ENCODE data around the gene DDX10.

Gene DDX10

DNA sequence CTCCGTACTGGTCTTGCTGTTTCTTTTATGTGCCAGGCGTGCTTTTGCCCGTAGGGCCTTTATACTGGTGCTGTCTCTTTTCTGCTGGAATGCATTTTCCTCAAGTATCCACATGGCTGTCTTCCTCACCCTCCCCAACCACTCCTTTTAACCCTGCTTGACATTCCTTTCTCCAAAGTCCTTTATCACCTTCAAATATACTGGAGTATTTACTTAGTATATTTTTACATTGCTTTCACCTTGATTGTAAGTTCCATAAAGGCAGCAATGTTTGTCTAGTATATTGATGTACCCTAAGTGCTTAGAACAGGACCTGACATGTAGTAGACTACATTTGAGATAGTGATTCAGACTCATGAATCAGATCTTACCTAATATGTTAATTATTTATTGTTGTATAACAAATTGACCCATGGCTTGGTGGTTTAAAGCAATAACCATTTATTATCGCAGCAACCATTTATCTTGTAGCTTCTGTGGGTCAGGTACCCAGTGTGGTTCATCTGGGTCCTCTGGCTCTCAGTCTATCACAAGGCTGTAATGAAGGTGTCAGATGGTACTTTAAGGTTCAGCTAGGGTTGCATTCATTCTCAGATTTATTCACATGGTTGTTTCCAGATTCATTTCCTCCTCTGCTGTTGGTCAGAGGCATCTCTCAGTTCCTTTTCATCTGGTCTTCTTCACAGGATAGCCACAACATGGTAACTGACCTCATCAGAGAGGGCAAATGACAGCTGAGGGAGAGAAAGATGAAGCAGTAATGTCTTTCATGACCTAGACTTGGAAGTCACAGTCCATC lies 34.2 kb downstream of the DDX10 start:
- no peaks in the 10 kb centered on the region for H3K79me1 ChIP-seq (ENCODE audit: low read depth, low read length)

DNA sequence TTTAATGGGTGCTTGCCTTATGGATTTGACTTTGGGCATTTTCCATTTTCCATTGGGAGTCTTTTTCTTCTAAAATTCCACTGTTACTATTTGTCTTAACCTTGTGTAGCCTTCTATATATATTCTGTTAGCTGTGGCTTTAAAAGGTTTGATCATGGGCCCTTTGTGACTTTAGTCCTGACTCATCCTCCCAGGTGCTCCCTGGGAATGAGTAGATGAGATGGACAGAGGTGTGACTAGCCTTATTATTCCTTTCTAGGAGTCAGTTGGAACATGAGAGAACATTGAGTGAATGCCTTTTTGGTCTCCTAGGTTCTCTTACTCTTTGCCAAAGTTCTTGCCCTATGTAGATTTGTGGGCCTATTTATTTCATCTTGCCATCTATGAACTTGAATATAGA lies 39.0 kb downstream of the DDX10 start:
- Histone ChIP-seq H3K4ac (ENCODE audit: low read length) (no peak overlapping the region), H3K36me3 (replicated peaks in 1 of 2; ENCODE audit: control insufficient read depth in 2 of 2, insufficient read depth in 2 of 2, low read length in 2 of 2) (peaks cover 5 to 59% of the 10 kb centered on the region in 2 donors), H3K79me1 (ENCODE audit: low read depth, low read length) (no peaks in the 10 kb centered on the region), H3K27me3 (ENCODE audit: control insufficient read depth in 3 of 3, insufficient read depth in 3 of 3, low read depth in 1 of 3, low read length in 3 of 3) (no peaks in the 10 kb centered on the region), H2BK12ac (ENCODE audit: low read length) (no peak overlapping the region), H2AK5ac (ENCODE audit: low read depth, low read length) (no peak overlapping the region), H3K9ac (ENCODE audit: low read depth, low read length, poor library complexity) (no peak overlapping the region), H3K23ac (ENCODE audit: low read depth, low read length, poor library complexity) (no peak overlapping the region), H2BK15ac (ENCODE audit: low read length) (no peak overlapping the region), H3K4me1 (ENCODE audit: control insufficient read depth in 2 of 2, insufficient read depth in 1 of 2, low read depth in 1 of 2, low read length in 2 of 2) (no peaks in the 10 kb centered on the region), H3K4me3 (ENCODE audit: low read length in 2 of 2) (no peak overlapping the region), H3K4me2 (ENCODE audit: insufficient read depth, low read length, poor library complexity, severe bottlenecking) (no peak overlapping the region), H2AFZ (ENCODE audit: low read length) (no peak overlapping the region), H4K91ac (ENCODE audit: low read depth, low read length, poor library complexity) (no peak overlapping the region), H2BK120ac (ENCODE audit: low read depth, low read length) (no peak overlapping the region), H3K9me3 (replicated peaks in 1 of 2; ENCODE audit: control insufficient read depth in 2 of 2, insufficient read depth in 1 of 2, low read depth in 1 of 2, low read length in 2 of 2) (peaks cover 0 to 13% of the 10 kb centered on the region in 2 donors), H2BK5ac (ENCODE audit: low read length) (no peak overlapping the region), H3K18ac (ENCODE audit: low read length) (no peak overlapping the region), H4K8ac (ENCODE audit: low read depth, low read length) (no peak overlapping the region), H3K14ac (ENCODE audit: low read length) (no peak overlapping the region), H3K27ac (replicated peaks; ENCODE audit: low read length) (no peak overlapping the region)
- DNase-seq (ENCODE audit: low spot score) = no peak

More for the DNA sequence above, 34.2 kb downstream of the DDX10 start:
- no CpG with 5 or more reads among the region's 4 CpGs for WGBS, 2 donors (ENCODE audit: extremely low coverage in 2 of 2, insufficient read length in 2 of 2, insufficient replicate concordance in 1 of 2)
- no peak for DNase-seq (ENCODE audit: low spot score)
- no peak overlapping the region for H3K9ac ChIP-seq (ENCODE audit: low read depth, low read length, poor library complexity)
- H2BK120ac ChIP-seq (ENCODE audit: low read depth, low read length) = no peak overlapping the region
- H3K23ac ChIP-seq (ENCODE audit: low read depth, low read length, poor library complexity) = no peak overlapping the region
- H3K27me3 ChIP-seq (ENCODE audit: control insufficient read depth in 3 of 3, insufficient read depth in 3 of 3, low read depth in 1 of 3, low read length in 3 of 3) = no peaks in the 10 kb centered on the region
- no peak overlapping the region for H3K4ac ChIP-seq (ENCODE audit: low read length)
- H3K18ac ChIP-seq (ENCODE audit: low read length) = no peak overlapping the region
- no peak overlapping the region for H3K4me3 ChIP-seq (ENCODE audit: low read length in 2 of 2)
- H3K4me2 ChIP-seq (ENCODE audit: insufficient read depth, low read length, poor library complexity, severe bottlenecking) = no peak overlapping the region
- no peaks in the 10 kb centered on the region for H3K9me3 ChIP-seq (replicated peaks in 1 of 2; ENCODE audit: control insufficient read depth in 2 of 2, insufficient read depth in 1 of 2, low read depth in 1 of 2, low read length in 2 of 2)
- H2BK5ac ChIP-seq (ENCODE audit: low read length) = no peak overlapping the region
- no peak overlapping the region for H4K91ac ChIP-seq (ENCODE audit: low read depth, low read length, poor library complexity)
- no peak overlapping the region for H4K8ac ChIP-seq (ENCODE audit: low read depth, low read length)
- no peak overlapping the region for H2AK5ac ChIP-seq (ENCODE audit: low read depth, low read length)
- no peak overlapping the region for H2BK15ac ChIP-seq (ENCODE audit: low read length)
- peaks cover 2 to 47% of the 10 kb centered on the region in 2 donors for H3K36me3 ChIP-seq (replicated peaks in 1 of 2; ENCODE audit: control insufficient read depth in 2 of 2, insufficient read depth in 2 of 2, low read length in 2 of 2)
- no peak overlapping the region for H2AFZ ChIP-seq (ENCODE audit: low read length)
- no peak overlapping the region for H3K27ac ChIP-seq (replicated peaks; ENCODE audit: low read length)
- H3K14ac ChIP-seq (ENCODE audit: low read length) = no peak overlapping the region
- no peaks in the 10 kb centered on the region for H3K4me1 ChIP-seq (ENCODE audit: control insufficient read depth in 2 of 2, insufficient read depth in 1 of 2, low read depth in 1 of 2, low read length in 2 of 2)
- no peak overlapping the region for H2BK12ac ChIP-seq (ENCODE audit: low read length)

DNA sequence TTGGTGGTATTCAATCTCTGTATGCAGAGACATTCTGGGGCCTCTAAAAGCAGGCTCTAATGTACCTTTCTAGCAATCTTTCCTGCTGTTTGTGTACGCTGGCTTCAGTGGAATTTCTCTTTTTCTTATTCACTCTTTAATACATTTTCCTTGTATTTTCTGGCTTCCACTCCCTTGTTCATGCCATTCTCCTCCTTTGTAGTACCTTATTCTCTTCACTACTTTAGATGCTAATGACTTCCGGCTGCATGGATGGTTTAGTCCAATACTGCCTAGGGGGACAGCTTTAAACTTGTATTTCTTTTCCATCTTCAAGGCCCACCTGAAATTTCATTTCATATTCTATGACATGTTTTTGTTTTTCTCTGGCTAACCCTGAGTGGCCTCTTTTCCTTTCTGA lies 40.2 kb downstream of the DDX10 start:
- no peak overlapping the region for H2BK12ac ChIP-seq (ENCODE audit: low read length)
- H3K4me2 ChIP-seq (ENCODE audit: insufficient read depth, low read length, poor library complexity, severe bottlenecking) = no peak overlapping the region
- no peak overlapping the region for H4K91ac ChIP-seq (ENCODE audit: low read depth, low read length, poor library complexity)
- peaks cover 5 to 57% of the 10 kb centered on the region in 2 donors for H3K36me3 ChIP-seq (replicated peaks in 1 of 2; ENCODE audit: control insufficient read depth in 2 of 2, insufficient read depth in 2 of 2, low read length in 2 of 2)
- peaks cover 0 to 13% of the 10 kb centered on the region in 2 donors for H3K9me3 ChIP-seq (replicated peaks in 1 of 2; ENCODE audit: control insufficient read depth in 2 of 2, insufficient read depth in 1 of 2, low read depth in 1 of 2, low read length in 2 of 2)
- no peak overlapping the region for H3K18ac ChIP-seq (ENCODE audit: low read length)
- H2BK5ac ChIP-seq (ENCODE audit: low read length) = no peak overlapping the region
- no peak for DNase-seq (ENCODE audit: low spot score)
- no peak overlapping the region for H4K8ac ChIP-seq (ENCODE audit: low read depth, low read length)
- H2AK5ac ChIP-seq (ENCODE audit: low read depth, low read length) = no peak overlapping the region
- H3K9ac ChIP-seq (ENCODE audit: low read depth, low read length, poor library complexity) = no peak overlapping the region
- no peak overlapping the region for H2BK15ac ChIP-seq (ENCODE audit: low read length)
- H3K23ac ChIP-seq (ENCODE audit: low read depth, low read length, poor library complexity) = no peak overlapping the region
- H3K4ac ChIP-seq (ENCODE audit: low read length) = no peak overlapping the region
- no peak overlapping the region for H2BK120ac ChIP-seq (ENCODE audit: low read depth, low read length)
- no peak overlapping the region for H3K14ac ChIP-seq (ENCODE audit: low read length)
- H3K4me3 ChIP-seq (ENCODE audit: low read length in 2 of 2) = no peak overlapping the region
- H3K27ac ChIP-seq (replicated peaks; ENCODE audit: low read length) = no peak overlapping the region
- no peaks in the 10 kb centered on the region for H3K4me1 ChIP-seq (ENCODE audit: control insufficient read depth in 2 of 2, insufficient read depth in 1 of 2, low read depth in 1 of 2, low read length in 2 of 2)
- H3K79me1 ChIP-seq (ENCODE audit: low read depth, low read length) = no peaks in the 10 kb centered on the region
- no peak overlapping the region for H2AFZ ChIP-seq (ENCODE audit: low read length)
- no CpG with 5 or more reads among the region's 2 CpGs for WGBS, 2 donors (ENCODE audit: extremely low coverage in 2 of 2, insufficient read length in 2 of 2, insufficient replicate concordance in 1 of 2)
- no peaks in the 10 kb centered on the region for H3K27me3 ChIP-seq (ENCODE audit: control insufficient read depth in 3 of 3, insufficient read depth in 3 of 3, low read depth in 1 of 3, low read length in 3 of 3)

DNA sequence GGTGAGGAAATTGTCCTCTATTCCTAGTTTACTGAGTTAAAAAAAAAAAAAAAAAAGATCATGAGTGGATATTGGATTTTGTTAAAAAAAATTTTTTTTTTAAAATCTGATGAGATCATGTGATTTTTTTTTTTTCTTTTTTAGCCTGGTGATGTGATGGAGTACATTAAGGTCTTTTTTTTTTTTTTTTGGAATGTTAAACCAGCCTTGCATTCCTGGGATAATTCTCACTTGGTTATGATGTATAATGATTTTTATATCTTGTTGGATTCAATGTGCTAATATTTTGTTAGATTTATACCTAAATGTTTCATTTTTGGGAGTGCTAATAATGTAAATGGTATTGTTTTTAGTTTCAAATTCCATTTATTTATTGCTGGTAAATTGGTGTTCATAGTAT lies 43.3 kb downstream of the DDX10 start:
- Histone ChIP-seq H3K27me3 (ENCODE audit: control insufficient read depth in 3 of 3, insufficient read depth in 3 of 3, low read depth in 1 of 3, low read length in 3 of 3) (no peaks in the 10 kb centered on the region), H4K91ac (ENCODE audit: low read depth, low read length, poor library complexity) (no peak overlapping the region), H2BK120ac (ENCODE audit: low read depth, low read length) (no peak overlapping the region), H3K4me2 (ENCODE audit: insufficient read depth, low read length, poor library complexity, severe bottlenecking) (no peak overlapping the region), H3K23ac (ENCODE audit: low read depth, low read length, poor library complexity) (no peak overlapping the region), H2BK12ac (ENCODE audit: low read length) (no peak overlapping the region), H3K4me1 (ENCODE audit: control insufficient read depth in 2 of 2, insufficient read depth in 1 of 2, low read depth in 1 of 2, low read length in 2 of 2) (no peaks in the 10 kb centered on the region), H2BK15ac (ENCODE audit: low read length) (no peak overlapping the region), H2BK5ac (ENCODE audit: low read length) (no peak overlapping the region), H3K79me1 (ENCODE audit: low read depth, low read length) (no peaks in the 10 kb centered on the region), H3K4me3 (ENCODE audit: low read length in 2 of 2) (no peak overlapping the region), H3K9ac (ENCODE audit: low read depth, low read length, poor library complexity) (no peak overlapping the region), H4K8ac (ENCODE audit: low read depth, low read length) (no peak overlapping the region), H3K27ac (replicated peaks; ENCODE audit: low read length) (no peak overlapping the region), H2AFZ (ENCODE audit: low read length) (no peak overlapping the region), H3K14ac (ENCODE audit: low read length) (no peak overlapping the region), H3K4ac (ENCODE audit: low read length) (no peak overlapping the region), H2AK5ac (ENCODE audit: low read depth, low read length) (no peak overlapping the region), H3K18ac (ENCODE audit: low read length) (no peak overlapping the region), H3K36me3 (replicated peaks in 1 of 2; ENCODE audit: control insufficient read depth in 2 of 2, insufficient read depth in 2 of 2, low read length in 2 of 2) (peaks cover 7 to 48% of the 10 kb centered on the region in 2 donors), H3K9me3 (replicated peaks in 1 of 2; ENCODE audit: control insufficient read depth in 2 of 2, insufficient read depth in 1 of 2, low read depth in 1 of 2, low read length in 2 of 2) (peaks cover 0 to 19% of the 10 kb centered on the region in 2 donors)
- DNase-seq (ENCODE audit: low spot score) = no peak

All from neuronal stem cell (in vitro differentiated cells).